PFSK-1 (cell line): ENCODE results near the gene P2RY12.

Source experiments
- FOXP2 ChIP-seq: optimal IDR thresholded peaks from 2 replicates; pipeline ENCODE3; 2011; ENCODE audit warnings: borderline replicate concordance, control low read depth, inconsistent platforms; ENCODE audit not compliant: insufficient read depth; ENCODE audit errors: extremely low read length, extremely low read depth
- POLR2AphosphoS5 ChIP-seq: IDR thresholded peaks from 2 replicates; pipeline ENCODE4 v1.6.1; 2012; ENCODE audit warnings: low read depth, mild to moderate bottlenecking, control low read depth, low read length, moderate library complexity
- REST ChIP-seq, 2 experiments: IDR thresholded peaks; 2 replicates each; pipeline versions ENCODE4 v1.6.1 to v1.8.0; 2011 to 2012; ENCODE audit warnings: low read depth in 2 of 2, low read length in 2 of 2, control low read depth in 1 of 2, inconsistent platforms in 1 of 2, mild to moderate bottlenecking in 1 of 2, moderate library complexity in 1 of 2; ENCODE audit not compliant: insufficient read depth in 1 of 2
- SIN3A ChIP-seq: IDR thresholded peaks from 2 replicates; pipeline ENCODE4 v1.6.1; 2012; ENCODE audit warnings: mild to moderate bottlenecking, low read length, moderate library complexity, borderline replicate concordance; ENCODE audit not compliant: insufficient read depth
- TAF1 ChIP-seq: IDR thresholded peaks from 2 replicates; pipeline ENCODE4 v1.6.1; 2012; ENCODE audit warnings: low read length, control low read depth, borderline replicate concordance; ENCODE audit not compliant: insufficient read depth

The P2RY12 gene

GRCh38 chr3:151403246-151403645 lies 18.7 kb upstream of the P2RY12 start:
- no peak for TF ChIP-seq POLR2AphosphoS5
- TF ChIP-seq TAF1, result no peak
- TF ChIP-seq SIN3A, result no peak
- no peak for TF ChIP-seq FOXP2
- TF ChIP-seq REST (IDR thresholded peaks at IDR 0.05; ENCODE audit: insufficient read depth in 1 of 2, low read depth in 2 of 2, low read length in 2 of 2), result no peak

GRCh38 chr3:151402349-151402748 lies 17.8 kb upstream of the P2RY12 start:
- TF ChIP-seq POLR2AphosphoS5 (no peak), SIN3A (no peak), FOXP2 (no peak), TAF1 (no peak), REST (IDR thresholded peaks at IDR 0.05; ENCODE audit: insufficient read depth in 1 of 2, low read depth in 2 of 2, low read length in 2 of 2) (no peak)

GRCh38 chr3:151400341-151400740 lies 15.8 kb upstream of the P2RY12 start:
- no peak for TF ChIP-seq FOXP2
- no peak for TF ChIP-seq POLR2AphosphoS5
- TF ChIP-seq SIN3A, result no peak
- TF ChIP-seq TAF1, result no peak
- no peak for TF ChIP-seq REST (IDR thresholded peaks at IDR 0.05; ENCODE audit: insufficient read depth in 1 of 2, low read depth in 2 of 2, low read length in 2 of 2)

- TF ChIP-seq FOXP2 (no peak), POLR2AphosphoS5 (no peak), REST (IDR thresholded peaks at IDR 0.05; ENCODE audit: insufficient read depth in 1 of 2, low read depth in 2 of 2, low read length in 2 of 2) (no peak), TAF1 (no peak), SIN3A (no peak)
These were observed 14.3 kb upstream of the P2RY12 start for GRCh38 chr3:151398895-151399294.

GRCh38 chr3:151395806-151396205 lies 11.3 kb upstream of the P2RY12 start:
- TF ChIP-seq SIN3A (no peak), REST (IDR thresholded peaks at IDR 0.05; ENCODE audit: insufficient read depth in 1 of 2, low read depth in 2 of 2, low read length in 2 of 2) (no peak), TAF1 (no peak), FOXP2 (no peak), POLR2AphosphoS5 (no peak)
